GM18907 (cell line): Measurements from ENCODE around the gene MARCHF9.
"Not testable (repeated sequence)": the region's sequence is repeated elsewhere in the genome, so short reads cannot be mapped to it uniquely, and the experiment has no call there.

ENCODE experiments used
- ATAC-seq: cut with Tn5 transposase; IDR thresholded peaks from one replicate; pipeline ENCODE4 v1.9.1; 2021; ENCODE audit warnings: mild to moderate bottlenecking, moderate library complexity; ENCODE audit not compliant: unreplicated experiment

Gene MARCHF9

GRCh38 chr12:57766464-57767304, 11.8 kb downstream of the MARCHF9 start, which contains the start of gene CYP27B1:
TSS of gene CYP27B1 (minus strand) at chr12:57767078. CDS start at chr12:57767041, 37 bp downstream.
- no peak for ATAC-seq

GRCh38 chr12:57767305-57767698, 12.4 kb downstream of the MARCHF9 start:
- no peak for ATAC-seq

- ATAC-seq = no peak
Measured at GRCh38 chr12:57767876-57768275, 13.0 kb downstream of the MARCHF9 start.

GRCh38 chr12:57769594-57769993, 14.7 kb downstream of the MARCHF9 start:
- ATAC-seq = no peak

- no peak for ATAC-seq
Measured at GRCh38 chr12:57770734-57771133, 15.8 kb downstream of the MARCHF9 start.

GRCh38 chr12:57771236-57771872, 16.5 kb downstream of the MARCHF9 start:
- peak; percentile 77 for ATAC-seq

- peak; percentile 84 for ATAC-seq
Measured at GRCh38 chr12:57771873-57772428, 17.0 kb downstream of the MARCHF9 start, which contains the start of gene METTL1. TSS of gene METTL1 (minus strand) at chr12:57772105. CDS start at chr12:57772083, 22 bp downstream.

GRCh38 chr12:57772429-57773322, 17.8 kb downstream of the MARCHF9 start, which contains the start of gene EEF1AKMT3:
TSS of gene EEF1AKMT3 (plus strand) at chr12:57772614. CDS start at chr12:57772725, 111 bp downstream.
- ATAC-seq = peak; percentile 30

- ATAC-seq = not testable (repeated sequence)
Measured at GRCh38 chr12:57774634-57775033, 19.7 kb downstream of the MARCHF9 start.

GRCh38 chr12:57775044-57775443, 20.1 kb downstream of the MARCHF9 start:
- ATAC-seq = no peak

GRCh38 chr12:57775563-57776246, 20.8 kb downstream of the MARCHF9 start:
- ATAC-seq = no peak

GRCh38 chr12:57776247-57776587, 21.3 kb downstream of the MARCHF9 start:
- no peak for ATAC-seq

- no peak for ATAC-seq
Measured at GRCh38 chr12:57777367-57777766, 22.5 kb downstream of the MARCHF9 start.

GRCh38 chr12:57777911-57778310, 23.0 kb downstream of the MARCHF9 start:
- ATAC-seq = no peak

- ATAC-seq = no peak
Measured at GRCh38 chr12:57779736-57780135, 24.8 kb downstream of the MARCHF9 start.

GRCh38 chr12:57780284-57780897, 25.5 kb downstream of the MARCHF9 start:
- ATAC-seq = no peak

GRCh38 chr12:57781244-57781643, 26.3 kb downstream of the MARCHF9 start:
- no peak for ATAC-seq

GRCh38 chr12:57781801-57782200, 26.9 kb downstream of the MARCHF9 start:
- ATAC-seq = no peak

GRCh38 chr12:57782243-57782607, 27.3 kb downstream of the MARCHF9 start:
- peak; percentile 8 for ATAC-seq
